ENCODE measurements around the gene SSBP3.

Gene SSBP3

DNA sequence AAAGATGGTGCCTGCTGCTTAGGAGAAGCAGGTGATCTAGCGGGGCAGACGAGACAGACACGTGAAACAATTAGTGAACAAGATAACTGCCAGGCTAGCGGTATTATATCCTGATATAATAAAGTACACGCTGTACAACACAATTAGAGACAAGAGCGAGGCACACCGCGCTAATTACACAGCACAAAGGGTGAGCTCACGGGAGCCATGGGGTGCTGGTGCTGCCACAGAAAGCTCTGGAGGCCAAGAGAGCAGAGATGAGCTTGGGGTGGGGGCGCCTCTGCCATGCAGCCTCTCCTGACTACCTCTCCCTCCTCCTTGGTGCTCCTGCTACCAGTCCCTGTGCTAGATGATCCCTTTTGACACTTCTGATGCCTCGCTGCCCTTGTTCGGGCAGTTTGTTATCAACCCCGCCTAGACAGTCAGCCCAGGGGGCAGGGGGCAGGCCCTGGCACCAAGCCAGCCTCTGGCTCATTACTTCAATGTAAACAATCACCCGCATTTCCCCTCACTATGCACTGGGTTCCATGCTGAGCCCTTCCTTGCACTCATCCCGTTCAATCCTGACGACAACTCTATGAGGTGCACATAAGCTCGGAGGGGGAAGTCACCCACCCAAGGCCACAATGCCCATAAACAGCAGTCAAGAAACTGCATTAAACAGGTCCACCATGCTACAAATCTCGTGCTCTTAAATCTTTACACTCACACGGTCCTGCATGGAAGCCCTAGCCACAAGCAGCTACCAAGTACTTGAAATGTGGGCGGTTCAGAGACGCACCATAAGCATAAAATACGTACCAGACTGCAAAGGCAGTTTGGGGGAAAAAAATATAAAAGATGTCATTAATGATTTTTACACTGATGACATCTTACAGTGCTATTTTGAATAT lies 103.0 kb downstream of the SSBP3 start:
- DNase-seq, result no peak

DNA sequence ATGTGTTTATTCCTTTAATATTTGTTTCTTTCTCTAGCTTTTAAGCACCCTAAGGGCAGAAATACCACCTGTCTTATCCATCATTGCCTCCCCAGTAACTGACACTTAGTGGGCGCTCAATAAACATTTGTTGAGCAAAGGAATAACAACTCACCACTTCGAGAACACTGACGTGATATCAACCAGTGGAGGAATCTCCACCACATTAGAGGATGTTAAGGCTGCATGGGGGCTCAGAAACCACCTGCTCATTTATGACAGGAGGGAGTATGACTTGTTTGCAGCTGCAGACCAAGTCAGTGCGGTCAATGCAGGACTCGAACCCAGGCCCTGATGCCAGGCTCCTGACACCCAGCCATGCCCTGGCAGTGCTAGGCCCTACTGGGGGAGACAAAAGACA lies 103.6 kb downstream of the SSBP3 start:
- DNase-seq, result no peak

DNA sequence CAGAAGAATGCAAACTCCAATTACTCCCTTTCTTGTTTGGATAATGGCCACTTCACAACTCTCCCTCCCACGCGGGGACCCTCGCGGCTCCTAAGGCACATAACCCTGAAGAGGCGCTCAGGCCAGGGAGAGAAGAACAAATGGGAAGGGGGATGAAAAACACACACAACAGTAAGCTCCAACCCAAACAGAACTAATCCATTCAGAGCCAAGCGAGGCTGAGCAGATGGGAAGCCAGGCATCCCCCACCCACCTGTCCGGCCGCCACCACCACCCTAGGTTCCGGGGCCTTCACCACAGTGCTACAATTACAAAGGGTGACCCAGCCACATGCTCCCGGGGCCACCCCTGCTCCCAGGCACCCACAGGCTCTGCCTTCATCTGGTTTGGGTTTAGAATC lies 104.7 kb downstream of the SSBP3 start:
- DNase-seq, result no peak

DNA sequence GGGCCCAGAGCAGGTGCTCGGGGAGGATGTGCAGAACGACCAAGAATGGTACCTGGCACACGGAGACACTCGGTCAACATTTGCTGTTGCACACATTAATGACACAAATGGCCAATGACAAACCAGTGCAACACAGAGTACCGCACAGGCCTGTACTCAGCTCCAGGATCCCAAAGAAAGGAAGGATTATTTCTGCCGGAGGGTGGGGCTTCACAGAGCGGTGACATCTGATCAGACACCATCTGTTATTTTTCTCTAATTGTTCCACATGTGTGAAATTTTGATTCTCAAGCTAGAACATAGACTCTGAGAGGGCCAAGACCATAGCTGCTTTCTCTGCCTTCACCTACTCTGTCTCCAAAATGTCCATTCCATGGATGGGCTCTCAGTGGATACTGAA lies 105.8 kb downstream of the SSBP3 start:
- DNase-seq, result no peak

DNA sequence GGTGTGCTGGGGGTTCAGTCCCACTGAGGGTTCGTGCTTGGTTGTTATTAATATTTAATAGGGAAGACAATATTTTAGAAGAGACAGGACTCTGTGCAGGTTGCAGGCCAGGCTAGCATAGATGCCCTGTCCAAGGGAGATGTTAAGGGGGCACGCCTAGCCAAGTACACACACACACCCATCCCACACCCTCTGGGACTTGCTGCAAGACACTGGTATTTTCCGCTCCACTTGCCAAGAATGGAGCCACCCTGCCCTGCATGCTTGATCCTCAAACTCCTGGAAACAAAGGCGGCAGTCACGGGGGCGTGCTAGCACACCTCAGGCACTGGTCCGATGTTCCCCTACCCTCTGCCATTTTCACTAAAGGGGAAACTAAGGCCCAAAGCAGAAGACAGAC lies 107.2 kb downstream of the SSBP3 start:
- no peak for DNase-seq

DNA sequence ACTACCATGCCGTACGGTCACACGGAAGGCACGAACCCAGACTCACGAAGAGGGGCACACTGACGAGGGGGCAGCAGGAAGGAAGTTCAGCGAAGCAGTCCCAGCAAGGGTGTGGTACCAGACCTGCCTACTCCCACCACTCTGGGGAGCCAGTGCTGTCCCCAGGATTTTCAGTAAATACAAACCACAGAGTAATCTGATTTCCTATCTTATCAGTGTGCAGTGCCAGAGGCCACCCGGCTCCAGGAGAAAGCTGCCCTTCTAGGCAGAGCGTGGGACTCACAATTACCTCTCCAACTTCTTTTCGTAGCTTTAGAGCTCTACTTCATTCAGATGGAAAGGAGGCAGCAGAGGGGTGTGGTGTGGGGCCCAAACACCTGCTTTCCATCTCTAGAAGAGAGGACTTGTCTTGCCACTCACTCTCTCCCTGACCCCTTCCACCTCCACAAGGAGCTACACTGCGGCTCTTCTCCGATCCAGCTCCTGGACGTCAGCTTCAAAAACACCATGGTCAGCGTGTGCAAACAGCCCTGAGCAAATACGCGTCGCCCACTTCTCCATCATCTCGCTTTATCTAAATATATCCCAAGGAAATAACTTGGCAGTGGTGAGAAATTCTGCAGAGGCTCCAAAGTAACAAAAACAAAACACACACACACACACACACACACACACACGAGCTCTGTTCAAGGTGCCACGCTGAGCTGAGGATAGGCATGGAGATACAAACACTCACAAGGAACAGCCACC lies 107.7 kb downstream of the SSBP3 start:
- DNase-seq, result no peak

DNA sequence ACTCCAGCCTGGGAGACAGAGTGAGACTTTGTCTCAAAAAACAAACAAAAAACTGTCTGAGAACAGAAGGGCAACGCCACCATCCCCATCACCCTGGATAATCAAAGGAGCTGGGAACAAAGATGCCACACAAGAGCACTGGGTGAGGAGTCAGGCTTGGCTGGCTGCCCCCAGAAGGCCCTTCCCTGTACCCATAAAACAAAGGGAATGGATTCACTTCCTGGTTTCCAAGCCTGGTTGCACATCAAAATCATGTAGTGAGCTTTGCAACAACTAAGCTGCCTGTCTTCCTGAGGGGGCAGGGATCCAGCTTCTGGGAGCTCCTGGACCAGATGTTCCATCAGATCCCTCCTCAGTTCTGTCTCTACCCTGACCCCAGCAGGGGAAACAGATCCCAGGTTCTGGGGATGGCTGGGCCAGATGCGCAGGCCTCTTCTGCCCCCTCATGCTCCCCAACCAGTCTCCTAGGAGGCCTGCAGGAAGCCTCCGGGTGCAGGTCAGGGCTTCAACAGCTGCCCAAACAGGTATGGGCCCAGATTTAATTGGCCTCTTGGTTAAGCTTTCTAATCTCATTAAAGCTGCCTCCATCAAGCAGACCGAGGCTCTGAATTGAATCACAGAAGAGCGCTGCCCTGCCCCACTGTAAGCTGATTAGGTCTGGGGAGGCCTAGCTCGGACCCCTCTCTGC lies 108.5 kb downstream of the SSBP3 start:
- DNase-seq, result no peak

DNA sequence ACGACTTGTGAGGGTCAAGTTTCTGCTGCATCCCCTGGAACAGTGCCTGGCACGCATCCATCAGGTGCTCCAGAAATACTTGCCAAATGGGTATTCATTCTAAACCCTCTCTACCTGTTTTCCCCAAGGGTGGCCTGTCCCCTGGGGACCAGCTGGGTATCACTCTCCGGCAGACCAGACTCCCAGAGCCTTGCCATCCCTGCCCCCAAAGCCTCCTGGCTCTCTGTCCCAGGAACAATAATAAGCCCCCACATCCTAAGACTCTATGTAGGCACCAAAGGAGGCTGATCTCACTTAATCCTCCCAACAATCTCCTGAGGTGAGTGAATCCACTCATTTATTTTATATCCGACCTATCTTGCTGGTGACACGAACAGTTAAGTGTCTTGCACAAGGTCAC lies 109.5 kb downstream of the SSBP3 start:
- DNase-seq, result no peak

DNA sequence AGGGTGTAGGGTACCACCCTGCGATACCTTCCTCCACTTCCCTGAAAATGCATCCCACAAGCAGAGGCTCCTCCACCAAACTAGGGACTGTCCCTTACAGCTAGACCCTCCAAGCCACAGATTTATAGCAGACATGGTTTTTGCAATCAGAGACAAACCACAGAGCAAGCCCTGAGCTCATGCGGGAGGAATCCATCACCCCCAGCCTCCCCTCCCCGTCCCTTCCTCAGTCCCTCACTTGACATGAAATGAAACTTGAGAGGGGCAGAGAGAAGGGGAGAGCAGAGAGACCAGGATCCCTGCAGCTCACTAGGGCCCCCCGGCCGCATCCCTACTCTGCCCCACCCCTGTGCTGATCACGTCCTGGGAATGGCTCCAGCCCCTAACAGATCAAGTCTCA lies 111.3 kb downstream of the SSBP3 start:
- DNase-seq, result no peak

DNA sequence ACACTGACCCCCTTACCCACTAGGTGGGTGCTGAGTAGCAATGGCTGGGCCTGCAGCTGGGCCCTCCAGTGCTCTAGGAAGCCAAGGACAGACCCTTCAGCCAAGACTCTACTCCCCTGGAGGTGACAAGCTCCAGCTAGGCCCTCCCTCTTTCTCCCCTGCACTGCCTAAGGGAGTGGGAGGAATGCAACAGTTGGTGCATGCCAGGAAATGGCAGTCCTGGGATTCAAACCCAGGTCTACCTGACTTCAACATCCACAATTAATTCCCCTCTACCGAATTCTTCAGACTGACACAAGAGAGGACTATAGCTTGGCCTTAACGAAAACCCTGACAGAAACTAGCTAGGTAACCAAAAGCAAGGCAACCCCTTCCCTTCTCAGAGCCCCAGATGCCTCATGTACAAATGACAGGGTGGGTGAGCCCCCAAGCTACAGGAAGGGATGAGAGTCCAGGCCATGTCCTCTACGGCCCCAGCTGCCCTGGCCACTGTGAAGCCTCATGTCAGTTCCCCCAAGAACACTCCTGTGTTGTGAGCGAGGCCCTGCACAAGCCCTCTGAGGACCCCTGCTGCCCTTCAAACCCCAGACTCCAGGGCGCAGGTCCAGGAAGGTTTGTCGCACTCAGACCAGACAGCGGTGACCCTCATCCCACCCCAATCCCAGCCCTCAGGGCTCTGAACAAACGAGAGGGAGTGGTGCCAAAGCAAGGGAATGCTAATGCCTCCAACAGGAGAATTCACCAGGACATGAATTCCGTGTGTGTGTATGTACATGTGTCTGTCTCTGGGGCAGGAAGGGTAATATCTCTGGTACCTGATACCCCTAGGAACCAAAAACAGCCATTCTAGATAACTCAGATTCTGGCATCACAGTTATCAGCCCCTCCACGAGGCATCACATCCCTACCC lies 113.9 kb downstream of the SSBP3 start:
- DNase-seq, result no peak

DNA sequence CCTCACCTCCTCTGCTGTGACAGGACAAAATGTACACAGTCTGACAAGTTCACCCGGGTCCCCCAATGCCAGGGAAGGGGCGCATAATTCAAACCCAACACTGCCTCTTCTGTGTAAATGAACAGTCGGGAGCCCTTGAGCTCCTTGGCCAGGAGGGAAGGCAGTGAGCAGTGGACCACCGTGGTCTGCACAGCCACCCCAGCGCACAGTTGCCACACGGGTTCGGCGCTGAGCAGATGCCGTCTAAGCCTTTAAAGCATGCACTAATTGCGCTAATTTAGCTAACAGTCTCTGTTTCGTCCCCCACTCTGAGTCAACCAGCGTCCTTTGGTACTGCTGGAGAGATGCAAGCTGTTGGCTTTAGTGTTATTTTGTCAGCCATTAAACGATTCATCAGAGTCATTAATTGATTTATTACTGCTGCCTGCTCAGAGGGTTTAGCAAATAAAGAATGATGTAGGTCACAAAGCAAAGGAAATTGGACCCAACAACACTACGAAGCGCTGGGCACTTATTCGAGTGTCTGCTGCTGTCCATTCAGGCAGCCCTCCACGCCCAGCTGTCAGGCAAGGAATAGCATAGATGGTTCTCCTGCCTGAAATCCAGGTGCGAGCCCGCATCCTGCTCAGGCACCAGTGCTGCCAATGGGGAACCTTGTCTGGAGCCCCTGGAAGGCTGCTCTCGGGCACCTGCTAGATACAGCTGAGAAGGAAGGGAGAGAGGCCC lies 114.8 kb downstream of the SSBP3 start:
- no peak for DNase-seq

DNA sequence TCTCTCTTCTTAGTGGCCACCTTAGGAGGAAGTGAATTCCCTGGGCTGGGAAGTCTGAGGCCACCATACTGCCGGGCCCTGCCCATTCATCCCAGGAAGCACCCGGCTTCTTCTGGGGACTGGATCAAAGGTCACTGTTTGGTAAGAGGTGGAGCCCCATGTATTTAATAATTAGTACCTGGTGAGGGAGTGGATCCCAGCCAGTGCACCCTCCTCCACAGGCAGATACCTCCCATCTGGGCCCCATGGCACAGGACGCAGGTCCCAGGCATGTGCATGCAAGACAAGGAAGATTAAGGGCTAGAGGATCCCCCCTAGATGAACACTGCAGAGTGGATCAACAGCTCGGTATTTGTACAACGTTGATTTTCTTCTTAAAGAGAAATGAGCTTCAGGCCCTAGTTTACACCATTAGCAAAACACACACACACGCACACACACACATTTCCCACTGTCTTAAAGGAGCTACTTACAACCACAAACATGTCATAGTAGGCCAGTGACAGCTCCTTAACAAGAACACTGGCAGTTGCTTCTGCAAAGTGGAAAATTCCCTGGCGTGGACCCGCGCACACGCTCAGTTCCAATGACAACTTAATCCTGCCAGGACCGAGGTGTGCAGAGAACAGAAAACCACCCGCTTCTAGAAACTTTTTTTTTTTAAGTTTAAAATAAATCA lies 115.5 kb downstream of the SSBP3 start:
- peak in 1 of 5 experiments; percentile 37 for DNase-seq

DNA sequence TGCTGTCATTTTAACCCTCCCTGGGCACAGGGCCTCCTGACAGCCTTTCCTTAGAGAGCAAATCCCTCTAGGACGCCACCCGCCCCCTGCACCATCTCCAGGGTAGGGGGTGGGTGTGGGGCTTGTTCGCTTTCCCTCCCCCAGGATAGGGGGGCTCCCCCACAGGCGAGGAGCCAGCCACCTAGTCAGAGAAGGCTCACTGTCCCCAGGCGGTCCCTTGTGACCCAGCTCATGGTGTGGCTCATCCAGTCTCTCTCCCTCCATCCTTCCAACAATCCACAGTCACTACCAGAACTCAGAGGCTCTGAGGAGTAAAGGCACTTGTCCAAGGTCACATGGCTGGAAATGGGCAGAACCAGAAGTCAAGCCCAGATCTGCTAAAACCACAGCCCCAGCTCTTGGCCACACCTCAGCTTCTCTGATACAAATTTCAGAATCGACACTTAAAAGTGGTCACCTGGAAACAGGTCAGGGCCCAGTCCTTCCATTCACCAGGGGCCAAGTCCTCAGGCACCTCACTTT lies 116.4 kb downstream of the SSBP3 start:
- no peak for DNase-seq

DNA sequence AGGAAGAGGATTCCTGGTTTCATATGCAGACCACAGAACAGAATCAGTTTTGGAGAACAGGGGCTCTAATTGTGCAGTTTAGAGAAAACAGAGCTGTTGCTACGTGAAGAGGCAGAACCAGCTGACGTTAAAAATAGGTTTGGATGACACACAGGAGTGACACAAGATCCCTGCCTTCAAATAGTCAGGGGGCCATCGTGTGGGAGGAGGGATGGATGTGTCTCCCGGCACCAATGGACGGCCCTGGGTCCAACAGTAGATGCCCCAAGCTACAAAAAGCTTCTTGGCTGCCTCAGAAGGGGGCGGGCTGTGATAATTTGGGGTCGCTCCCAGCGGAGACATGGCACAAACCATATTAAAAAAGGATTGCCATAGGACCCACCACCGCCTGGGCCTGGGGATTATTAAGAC lies 118.4 kb downstream of the SSBP3 start:
- DNase-seq, result no peak

DNA sequence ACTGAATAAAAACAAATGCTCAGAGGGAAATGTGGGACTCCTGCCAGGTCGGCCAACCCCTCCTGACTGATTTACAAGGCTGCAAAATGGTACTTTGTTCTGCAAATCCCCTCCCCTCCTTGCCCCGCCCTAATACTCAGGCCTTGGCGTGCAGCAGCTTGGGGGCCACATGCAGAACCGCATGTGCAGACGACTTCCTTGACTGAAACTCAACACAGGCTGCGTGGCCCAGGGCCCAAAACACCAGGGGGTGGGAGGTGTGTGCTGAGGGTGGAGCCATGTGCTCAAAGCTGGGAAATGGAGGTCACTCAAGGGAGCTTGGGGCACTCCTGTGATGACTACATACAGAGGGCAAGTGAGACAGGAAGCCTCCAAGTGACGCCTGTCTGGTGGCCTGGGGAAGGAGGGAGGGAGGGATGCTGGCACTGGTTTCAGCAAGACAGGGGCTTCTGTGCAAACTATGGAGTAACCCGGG lies 119.0 kb downstream of the SSBP3 start:
- DNase-seq, result peak in 2 of 5 experiments; percentile 45 to 56

DNA sequence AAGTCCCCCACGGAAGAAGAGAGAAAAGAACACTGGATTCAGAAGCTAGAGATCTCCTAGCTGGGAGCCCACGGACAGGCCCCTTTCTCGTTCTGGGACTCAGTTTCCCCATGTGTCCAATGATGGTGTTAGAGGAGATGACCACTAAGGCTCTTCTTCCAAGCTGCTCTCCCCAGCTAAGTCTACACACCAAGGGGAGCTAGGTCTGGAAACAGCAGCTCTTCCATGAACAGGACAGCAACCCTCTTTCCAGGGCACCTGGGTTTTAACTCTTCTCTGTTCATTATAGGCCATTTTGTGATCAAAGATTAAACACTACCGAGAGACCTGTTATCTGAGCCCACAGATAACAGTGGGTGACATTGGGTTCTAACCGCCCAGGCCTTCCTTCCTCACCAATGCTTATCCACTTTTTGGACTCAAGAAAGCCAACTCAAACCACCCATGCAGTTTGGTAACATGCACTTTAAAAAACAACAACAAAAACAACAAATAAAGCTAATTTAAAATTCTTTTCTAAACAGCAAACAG lies 120.3 kb downstream of the SSBP3 start:
- DNase-seq, result no peak

DNA sequence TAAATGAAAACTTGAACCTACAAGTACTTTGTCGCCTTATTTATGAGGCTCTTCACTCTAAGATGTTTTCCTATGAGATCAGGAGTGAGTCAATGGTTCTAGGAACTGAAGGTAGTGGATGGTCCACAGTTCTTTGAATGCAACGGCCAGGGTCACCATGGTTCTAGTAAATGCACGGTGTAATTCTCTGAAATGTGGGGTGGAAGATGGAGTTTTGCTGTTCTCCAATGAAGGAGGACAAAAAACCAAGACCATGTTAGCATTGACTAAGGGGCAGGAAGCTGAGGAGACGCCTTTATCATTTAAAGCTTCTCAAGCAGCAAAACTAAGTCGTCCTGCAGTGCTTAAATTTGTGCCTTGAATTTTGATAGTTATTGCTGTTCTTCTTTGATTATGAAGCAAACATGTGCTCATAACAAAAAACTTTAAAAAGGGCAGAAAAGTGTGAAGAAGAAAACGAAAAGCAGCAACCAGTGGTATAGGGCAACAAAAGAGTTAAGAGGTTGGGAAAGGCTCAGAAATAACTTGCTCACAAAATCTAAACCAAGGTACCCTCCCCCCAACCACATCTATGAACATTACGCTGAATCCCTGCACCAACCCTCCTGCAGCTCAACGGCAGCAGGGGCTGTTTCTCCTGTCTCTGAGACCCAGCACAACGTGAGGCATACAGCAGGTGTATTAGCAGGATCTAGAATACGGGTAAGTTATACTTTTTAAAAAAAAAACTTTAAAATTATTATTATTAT lies 121.2 kb downstream of the SSBP3 start:
- DNase-seq, result peak in 1 of 5 experiments; percentile 17

DNA sequence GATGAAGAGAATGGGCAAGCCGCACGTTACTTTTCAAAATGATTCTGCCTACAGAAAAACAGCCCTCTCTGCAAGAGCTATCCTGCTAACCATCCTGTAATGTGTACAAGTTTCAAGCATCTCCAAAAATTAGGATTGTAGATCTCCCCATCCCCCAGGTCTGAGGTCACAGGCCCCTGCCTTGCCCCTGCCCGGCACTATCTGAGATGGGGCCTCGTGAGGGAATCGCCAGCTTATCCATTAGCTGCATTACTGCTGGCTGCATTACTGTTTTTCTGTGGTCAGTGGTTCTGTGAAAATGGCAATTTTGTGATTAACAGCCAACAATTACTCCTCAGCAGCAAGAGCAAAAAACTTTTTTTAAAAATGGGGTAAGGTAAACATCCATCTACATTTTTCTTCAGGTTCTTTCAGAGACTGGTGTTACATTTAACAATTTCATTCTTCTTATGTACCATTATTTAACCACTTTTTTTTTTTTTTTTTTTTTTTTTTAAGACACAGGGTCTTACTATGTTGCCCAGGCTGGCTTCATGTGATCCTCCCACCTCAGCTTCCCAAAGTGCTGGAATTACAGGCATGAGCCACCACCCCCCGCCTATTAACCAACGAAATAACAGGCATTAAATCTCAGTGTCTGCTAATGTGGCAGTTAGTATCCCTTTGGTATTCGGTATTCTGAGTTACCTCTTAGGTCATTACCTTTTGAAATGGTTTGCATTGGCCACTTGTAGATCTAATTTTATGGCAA lies 122.4 kb downstream of the SSBP3 start:
- DNase-seq, result no peak
